NCI-H1048 (cell line): ENCODE measurements around the gene SYCE1.
"Not testable (repeated sequence)": the region's sequence is repeated elsewhere in the genome, so short reads cannot be mapped to it uniquely, and the experiment has no call there.

Experiments used
- DNase-seq: peaks from one replicate; lab custom pipeline; 2025; lab: John Stamatoyannopoulos, UW

SYCE1 gene

DNA sequence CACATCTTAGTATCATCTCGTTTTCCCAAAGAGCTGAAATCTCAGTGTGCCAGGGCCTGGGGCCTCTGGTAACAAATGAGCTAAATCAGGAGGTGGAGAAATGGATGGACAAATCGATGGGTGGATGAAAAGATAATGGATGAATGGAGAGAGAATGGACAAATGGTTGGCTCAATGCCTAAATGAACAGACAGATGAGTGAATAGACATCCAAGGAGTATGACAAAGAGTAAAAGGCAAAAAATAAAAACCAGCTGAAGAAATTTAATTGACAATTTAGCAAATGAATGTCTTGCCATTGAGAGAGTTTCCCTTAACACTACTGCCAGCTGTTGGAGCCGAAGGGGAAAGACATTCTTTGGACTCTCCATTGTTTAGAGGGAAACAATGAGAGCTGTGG, 8.0 kb downstream of the SYCE1 start:
- DNase-seq, result no peak

DNA sequence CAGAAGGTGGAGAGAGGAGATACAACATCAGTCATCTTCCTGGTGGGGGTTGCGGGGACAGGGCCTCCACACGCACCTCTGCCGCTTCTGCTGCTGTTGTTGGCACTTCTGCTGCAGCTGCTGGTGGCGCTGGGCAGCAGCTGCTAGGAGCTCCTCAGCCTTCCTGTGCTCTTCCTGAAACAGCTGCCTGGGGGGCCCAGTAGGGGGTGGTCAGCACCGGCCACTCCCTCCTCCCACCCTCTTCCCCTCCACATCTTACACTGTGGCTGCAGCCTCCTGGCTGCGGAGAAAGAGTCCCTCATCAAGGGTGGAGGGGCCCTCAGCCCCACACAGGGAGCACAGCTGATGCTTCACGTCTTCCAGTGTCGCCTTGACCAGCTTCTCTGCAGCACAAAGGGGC, 9.9 kb downstream of the SYCE1 start:
- no peak for DNase-seq

DNA sequence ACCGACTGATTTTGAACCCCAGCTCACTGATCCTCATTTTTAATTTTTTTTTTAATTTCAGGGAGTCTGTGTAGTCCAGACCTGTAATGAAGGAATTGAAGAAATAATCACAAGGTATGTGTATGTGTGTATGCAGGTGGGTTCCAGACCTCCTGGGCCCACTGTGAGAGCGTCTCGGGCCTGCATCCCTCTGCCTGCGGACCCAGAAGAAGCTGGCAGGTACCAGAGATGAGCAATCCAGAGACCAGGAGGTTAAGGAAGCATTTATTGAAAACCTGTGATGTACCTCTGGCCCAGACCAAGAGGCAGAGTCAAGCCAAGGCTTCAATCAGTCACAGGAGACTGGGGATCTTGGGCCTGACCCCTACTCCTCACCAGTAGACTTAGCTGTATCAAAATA, 10.8 kb downstream of the SYCE1 start:
- DNase-seq, result no peak

DNA sequence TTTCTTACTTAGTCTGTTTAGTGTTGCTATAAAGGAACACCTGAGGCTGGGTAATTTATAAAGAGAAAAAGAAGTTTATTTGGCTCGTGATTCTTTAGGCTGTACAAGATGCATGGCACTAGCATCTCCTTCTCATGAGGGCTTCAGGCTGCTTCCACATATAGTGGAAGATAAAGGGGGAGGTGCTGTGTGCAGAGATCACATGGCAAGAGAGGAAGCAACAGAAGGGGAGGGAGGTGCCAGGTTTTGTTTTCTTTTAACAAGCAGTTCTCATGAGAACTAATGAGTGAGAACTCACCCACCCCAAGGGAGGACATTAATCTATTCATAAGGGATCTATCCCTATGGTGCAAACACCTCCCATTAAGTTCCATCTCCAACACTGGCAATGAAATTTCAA, 20.9 kb downstream of the SYCE1 start:
- DNase-seq, result no peak

DNA sequence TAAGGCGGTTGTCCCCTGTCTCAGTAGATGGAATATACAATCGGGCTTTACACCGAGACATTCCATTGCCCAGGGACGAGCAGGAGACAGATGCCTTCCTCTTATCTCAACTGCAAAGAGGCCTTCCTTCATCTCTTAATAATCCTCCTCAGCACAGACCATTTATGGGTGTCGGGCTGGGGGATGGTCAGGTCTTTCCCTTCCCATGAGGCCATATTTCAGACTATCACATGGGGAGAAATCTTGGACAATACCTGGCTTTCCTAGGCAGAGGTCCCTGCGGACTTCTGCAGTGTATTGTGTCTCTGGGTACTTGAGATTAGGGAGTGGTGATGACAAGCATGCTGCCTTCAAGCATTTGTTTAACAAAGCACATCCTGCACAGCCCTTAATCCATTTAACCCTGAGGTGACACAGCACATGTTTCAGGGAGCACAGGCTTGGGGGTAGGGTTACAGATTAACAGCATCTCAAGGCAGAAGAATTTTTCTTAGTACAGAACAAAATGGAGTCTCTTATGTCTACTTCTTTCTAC, 23.9 kb downstream of the SYCE1 start:
- not testable (repeated sequence) for DNase-seq

DNA sequence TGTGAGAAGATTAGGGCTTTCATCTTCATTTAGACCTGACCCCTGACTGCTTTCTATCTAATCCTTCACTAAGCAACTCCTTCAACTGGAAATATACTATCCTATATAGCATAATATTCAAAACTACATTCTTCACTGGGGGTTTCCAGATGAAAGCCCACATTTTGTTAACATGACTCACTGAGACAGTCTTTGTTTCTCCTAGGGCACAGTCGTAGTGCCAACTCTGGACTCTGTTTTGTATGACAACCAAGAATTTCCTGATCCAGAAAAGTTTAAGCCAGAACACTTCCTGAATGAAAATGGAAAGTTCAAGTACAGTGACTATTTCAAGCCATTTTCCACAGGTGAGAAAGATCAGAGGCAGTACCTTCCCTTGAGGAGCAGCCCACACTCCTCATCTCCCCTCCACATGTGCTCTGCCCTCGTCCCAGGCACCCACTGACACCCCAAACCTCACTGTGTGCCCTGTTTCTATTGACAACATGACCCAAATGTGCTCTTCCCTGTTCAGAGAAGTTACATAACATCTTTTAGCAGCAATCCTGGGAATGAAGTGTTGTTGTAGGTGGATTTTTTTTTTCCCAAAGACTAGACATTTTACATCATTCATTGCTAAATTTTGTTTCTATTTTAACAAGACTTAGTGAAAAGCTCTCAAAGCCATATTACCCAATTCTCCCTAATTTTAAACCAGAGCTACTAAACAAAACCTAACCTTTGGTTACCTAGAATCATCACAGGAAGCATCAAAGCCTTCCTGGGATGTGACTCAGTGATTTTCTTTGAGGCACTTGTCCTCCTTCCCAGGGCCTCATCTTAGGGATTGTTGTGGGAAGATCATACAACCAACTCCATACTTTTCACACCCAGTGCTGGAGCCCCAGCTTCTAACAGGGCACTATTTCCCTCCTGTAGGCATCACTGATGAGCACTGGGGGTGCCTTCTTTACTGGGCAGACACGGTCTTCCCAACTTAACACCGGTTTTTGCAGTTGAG, 27.5 kb downstream of the SYCE1 start:
- no peak for DNase-seq

DNA sequence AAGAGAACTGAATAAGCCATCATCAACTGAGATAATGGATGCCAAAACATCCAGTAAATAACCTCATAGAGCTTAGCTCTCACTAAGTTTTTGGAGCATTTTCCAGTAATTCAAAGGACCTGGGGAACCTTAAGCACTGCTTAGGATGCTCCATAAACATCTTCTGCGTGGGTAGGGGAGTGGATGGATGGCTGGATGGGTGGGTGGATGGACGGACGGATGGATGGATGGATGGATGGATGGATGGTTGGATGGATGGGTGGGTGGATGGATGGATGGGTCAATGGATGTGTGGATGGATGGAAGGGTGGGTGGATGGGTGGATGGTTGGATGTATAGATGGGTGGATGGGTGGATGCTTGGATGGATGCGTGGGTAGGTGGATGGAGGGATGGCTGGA, 29.2 kb downstream of the SYCE1 start:
- DNase-seq, result no peak

DNA sequence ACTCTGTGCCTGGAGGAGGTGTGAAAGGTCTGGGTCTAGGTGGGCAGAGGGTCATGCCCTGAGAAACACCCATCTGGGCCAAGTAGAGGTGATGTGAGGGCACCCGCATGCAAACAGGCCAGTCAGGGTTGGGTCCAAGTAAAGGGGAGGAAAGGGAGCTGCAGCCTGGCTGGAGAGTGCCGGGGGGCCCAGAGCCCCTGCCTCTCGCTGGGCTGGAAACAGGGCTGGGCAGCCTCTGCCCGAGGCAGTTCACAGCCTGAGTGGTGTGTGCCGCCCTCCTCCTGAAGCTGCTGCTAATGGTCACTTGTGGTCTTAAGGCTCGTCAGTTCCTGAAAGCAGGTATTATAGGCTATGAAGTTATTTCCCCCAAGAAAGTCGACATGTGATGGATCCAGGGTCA, 31.0 kb downstream of the SYCE1 start:
- DNase-seq, result no peak

DNA sequence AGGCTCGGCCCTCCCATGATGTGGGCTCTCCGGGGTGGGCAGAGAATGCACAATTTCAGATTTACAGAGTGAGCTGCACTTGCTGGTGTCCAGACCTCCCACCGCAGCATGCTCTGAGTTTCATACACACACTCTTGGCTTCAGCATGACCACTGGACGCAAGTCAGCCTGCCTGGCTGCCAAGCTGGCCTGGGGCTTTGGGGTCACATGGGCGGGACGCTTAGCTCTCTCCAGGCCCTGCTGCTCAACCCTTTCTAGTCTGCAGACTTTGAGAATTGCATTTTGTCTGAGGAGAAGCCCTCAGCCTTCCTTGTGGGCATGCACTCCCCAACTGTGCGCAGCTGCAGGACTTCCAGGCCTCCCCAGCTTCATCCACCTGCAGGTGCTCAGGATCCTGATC, 32.5 kb downstream of the SYCE1 start:
- no peak for DNase-seq

DNA sequence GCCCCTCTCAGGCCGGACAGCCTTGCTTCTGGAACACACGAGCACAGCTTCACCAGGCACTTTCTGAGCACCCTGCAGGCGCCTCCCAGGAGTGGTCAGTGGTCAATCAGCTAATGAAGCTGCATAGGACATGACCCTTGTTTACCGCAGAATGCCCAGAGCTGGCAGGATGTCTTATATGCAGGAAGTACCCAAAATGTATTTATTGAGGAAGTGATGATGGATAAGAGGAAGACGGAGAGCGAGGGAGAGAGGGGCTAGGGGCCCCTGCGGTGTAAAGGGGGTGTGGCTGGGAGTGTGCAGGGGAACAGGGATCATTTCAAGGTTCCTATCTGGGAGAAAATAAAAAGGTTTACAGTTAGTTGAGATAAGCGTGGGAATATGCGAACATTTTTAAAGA, 34.9 kb downstream of the SYCE1 start:
- no peak for DNase-seq

DNA sequence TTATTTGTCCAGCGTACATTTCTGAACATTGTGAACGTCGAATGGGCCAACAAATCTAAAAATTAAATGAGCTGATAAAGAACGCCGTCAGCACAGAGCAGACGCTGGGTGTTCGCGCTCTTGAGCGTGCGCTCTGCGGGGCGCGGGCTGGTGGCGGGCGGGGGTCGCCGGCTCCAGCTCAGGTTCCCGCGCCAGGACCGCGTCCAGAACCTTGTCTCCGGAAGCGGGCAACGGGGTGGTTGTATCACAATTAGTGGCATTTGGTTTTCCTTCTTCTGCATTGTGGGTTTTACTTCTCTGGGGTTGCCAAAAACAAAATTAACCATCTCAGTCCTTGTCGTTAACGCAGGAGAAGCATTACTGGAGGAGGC, 35.8 kb downstream of the SYCE1 start:
- DNase-seq, result no peak

DNA sequence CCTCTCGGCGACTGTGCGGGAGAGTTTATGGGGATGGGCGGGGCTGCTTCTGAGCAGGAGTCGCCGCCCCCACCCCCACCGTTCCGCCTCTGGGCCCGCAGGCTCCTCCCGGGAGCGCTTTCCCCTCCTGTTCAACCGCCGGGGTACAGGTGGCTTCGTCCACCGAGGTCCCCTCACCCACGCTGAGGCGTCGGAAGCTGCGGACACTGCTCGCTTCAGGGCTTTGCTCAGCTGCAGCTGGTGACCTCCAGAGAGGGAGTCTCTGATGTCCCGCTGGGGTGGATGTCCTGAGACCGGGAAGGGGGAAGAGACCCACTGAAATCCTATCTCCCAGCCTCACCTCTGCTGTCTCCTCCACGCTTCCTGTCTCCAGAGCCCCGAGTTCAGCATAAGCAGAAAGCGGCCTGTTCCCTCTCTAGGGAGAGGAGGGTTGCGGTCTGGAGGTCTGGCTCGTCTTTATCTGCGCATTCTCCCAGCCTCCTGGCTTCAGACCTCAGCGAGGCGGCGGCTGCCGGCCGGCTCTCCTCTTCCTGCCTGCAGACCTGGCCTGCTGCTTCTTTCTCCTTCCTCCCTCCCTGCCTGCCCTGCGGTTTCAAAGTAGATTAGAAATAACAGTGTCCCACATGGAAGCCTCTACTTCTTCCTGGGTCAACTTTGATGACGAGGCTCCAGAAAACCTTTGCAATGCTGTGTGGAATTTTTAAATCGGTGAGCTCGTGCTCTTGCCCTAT, 36.4 kb downstream of the SYCE1 start:
- no peak for DNase-seq

DNA sequence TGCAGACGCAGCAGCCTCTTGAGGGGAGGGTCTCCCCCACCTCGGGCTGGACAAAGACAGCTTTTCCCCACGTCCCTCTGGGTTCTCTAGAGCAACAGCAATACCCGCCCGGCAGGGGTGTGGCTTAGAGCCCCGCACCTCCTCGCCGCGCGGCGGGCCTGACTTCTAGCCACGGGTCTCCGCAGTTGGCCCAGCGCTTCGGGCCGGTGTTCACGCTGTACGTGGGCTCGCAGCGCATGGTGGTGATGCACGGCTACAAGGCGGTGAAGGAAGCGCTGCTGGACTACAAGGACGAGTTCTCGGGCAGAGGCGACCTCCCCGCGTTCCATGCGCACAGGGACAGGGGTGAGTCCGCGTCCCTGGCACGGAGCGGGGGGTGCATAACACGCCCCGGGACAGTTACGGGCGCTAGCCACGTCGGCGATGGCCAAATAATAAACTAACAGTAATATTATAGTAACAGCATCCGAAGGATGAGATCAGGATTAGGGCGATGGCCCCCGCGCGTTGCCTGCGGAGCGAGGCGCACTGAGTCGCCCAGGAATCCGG, 37.0 kb downstream of the SYCE1 start:
- DNase-seq, result no peak

DNA sequence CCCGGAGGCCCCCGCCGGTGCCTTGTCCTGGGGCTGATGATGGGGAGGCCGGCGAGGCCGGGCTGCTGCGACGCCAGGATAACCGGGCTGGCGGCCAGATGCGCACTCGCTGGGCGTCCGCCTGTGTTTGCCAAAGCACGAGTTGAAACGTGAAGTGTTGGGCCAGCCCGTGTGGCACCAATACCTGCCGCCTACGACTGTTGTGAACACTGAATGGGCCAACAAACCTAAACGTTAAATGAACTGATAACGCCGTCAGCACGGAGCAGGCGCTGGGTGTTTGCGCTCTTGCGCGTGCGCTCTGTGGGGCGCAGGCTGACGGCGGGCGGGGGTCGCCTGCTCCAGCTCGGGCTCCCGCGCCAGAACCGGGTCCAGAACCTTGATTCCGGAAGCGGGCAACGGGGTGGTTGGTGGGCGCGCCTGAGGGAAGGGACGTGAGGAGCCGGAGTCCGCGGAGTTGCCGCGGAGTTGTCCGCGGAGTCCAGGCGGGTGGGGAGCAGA, 37.6 kb downstream of the SYCE1 start:
- no peak for DNase-seq

DNA sequence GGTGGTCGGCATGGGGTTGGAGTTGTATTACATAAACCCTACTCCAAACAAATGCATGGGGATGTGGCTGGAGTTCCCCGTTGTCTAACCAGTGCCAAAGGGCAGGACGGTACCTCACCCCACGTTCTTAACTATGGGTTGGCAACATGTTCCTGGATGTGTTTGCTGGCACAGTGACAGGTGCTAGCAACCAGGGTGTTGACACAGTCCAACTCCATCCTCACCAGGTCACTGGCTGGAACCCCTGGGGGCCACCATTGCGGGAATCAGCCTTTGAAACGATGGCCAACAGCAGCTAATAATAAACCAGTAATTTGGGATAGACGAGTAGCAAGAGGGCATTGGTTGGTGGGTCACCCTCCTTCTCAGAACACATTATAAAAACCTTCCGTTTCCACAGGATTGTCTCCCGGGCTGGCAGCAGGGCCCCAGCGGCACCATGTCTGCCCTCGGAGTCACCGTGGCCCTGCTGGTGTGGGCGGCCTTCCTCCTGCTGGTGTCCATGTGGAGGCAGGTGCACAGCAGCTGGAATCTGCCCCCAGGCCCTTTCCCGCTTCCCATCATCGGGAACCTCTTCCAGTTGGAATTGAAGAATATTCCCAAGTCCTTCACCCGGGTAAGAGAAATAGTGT, 38.3 kb downstream of the SYCE1 start, which contains the start of gene CYP2E1:
TSS of gene CYP2E1 (plus strand) at position 407 of the 632 bp plus-strand sequence. CDS start at position 440, 33 bp downstream.
- DNase-seq, result no peak

DNA sequence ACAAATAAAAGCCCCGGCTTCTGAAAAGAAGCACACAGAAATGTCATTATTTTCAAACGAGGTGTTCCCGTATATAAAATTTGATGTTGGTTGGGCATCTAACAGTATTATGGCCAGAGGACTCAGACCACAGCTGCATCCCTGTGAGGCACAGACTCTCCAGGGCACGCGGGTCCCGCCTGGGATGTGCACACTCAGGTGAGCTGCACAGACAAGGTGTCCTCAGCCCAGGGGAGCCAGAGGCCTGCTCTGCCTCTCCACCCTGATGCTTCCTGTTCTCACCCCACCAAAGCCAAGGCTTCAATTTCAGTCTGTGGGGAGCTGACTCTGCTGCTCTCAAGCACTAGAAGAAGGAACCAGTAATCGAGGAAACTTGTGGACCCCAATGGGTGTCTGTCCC, 39.9 kb downstream of the SYCE1 start:
- DNase-seq, result no peak

DNA sequence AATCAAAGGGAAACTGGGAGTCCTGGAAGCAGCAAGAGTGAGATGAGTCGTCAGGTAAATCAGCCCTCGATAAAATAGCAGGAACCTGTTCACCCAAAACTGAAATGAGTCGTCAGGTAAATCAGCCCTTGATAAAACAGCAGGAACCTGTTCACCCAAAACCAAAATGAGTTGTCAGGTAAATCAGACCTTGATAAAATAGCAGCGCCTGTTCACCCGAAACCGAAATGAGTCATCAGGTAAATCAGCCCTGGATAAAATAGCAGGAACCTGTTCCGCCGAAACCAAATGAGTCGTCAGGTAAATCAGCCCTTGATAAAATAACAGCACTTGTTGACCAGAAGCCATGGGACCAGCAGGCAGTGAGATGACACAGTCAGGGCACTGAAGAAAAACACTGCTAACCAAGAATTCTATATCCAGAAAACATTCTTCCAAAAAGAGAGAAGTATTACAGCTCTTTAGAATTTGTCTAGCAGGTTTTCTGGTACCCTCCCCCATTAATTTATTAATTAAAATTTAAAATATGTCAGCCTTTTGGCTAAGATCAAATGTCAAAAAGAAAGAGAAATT, 41.7 kb downstream of the SYCE1 start:
- no peak for DNase-seq

DNA sequence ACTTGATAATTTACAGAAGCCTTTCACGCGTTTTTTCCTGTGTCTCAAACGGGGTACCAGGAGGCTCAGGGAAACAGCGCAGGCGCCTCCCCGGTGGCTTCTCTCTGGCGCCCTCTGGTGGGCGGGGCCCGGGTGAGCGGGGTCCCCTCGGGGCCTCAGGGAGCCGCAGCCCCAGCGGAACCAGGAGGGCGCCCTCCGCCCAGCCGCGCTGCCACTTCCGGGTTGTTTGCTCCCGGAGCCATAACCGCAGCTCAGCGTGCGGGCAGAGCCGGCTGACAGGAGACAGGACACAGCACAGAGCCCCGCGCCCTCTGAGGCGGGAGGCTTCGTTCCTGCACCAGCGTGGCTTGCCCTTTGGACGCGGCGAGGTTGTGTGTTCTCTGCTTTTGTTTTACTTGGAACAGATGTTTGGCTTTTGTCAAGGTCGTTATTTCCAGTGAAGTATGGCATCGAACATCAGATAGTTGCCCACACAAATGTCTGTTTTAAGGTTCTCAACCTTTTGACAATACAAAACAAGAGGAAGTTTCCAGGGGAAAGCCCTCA, 45.1 kb downstream of the SYCE1 start:
- DNase-seq, result peak; percentile 65

DNA sequence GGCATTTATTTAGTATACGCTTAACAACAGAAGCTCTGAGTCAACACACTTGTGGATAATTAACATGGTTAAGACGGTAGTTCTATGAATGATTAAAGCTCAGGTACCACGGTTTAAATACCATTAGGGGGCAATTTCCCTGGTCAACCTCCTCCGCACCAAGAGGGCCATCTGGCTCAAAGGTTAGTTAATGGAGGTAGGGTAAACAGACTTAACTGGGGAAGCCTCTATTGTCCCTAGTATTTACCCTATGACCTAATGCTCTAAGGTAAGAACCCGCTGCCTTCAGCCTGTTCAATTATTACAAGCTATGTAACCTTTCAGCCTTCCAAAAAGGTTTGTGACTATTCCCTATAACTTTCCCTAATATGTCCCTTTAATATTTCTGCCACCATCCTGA, 46.9 kb downstream of the SYCE1 start:
- not testable (repeated sequence) for DNase-seq

DNA sequence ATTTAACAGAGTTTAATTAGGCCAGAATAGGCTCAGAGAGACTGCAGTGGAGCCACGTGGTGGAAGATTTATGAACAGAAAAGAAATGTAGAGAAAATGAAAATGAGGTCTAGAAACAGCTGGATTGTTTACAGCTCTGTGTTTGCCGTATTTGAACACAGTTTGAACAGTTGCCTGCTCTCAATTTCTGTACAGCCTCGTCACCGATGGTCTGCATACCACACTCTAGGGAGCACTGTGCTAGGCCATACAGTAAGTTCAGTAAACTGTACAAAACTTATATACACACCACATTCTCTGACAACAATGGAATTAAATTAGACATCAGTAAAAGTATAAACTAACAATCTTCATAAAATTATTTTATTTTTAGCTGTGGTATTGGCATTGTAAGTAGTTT, 49.3 kb downstream of the SYCE1 start:
- DNase-seq, result no peak

DNA sequence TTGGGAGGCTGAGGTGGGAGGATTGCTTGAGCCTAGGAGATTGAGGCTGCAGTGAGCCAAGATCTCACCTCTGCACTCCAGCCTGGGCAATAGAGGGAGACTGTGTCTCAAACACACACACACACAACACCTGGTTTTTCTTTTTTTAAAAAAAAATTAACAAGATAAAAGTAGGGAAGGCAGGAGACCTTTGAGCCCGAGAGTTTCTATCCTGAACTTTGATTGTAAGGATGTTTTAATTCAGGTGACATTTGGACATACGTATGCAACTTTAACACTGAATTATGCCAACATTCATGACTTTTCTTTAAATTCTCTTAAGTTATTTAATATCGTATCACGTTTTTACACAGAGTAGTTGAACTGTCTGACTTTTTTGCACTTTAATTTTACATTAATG, 49.9 kb downstream of the SYCE1 start:
- no peak for DNase-seq
